Fibroblast of the aortic adventitia (primary cell): ENCODE measurements around the gene SEMA3A. TPM values are rescaled to one million over a fixed set of nuclear protein-coding genes. Genes with fewer than 3 reads are reported as not detected.

ENCODE experiments used
- DNase-seq: peaks from one replicate; pipeline ENCODE4 v3.0.0-alpha.2; 2010; ENCODE audit warnings: low read depth
- H3K4me3 ChIP-seq: 2 replicates; pipeline ENCODE4 v1.5.1; 2011; ENCODE audit warnings: low read depth, mild to moderate bottlenecking, control low read depth, low read length, moderate library complexity
- CTCF ChIP-seq: IDR thresholded peaks from 2 replicates; pipeline ENCODE4 v1.5.1; 2011; ENCODE audit warnings: mild to moderate bottlenecking, low read length, control low read depth, inconsistent platforms; ENCODE audit not compliant: insufficient read depth
- total RNA-seq: library from RNA; depleted of rRNA; stranded (reverse); fragments of >200 nt; gene quantifications from 2 replicates; pipeline ENCODE4 v1.2.3, GENCODE V29; 2012; ENCODE audit warnings: low replicate concordance

The SEMA3A gene
- total RNA-seq, 1 donor, result 118 TPM

- DNase-seq, result no peak
- H3K4me3 ChIP-seq, result no peak overlapping the region
- no peak for TF ChIP-seq CTCF
Measured at GRCh38 chr7:84181628-84182027, 13.0 kb downstream of the SEMA3A start.

- DNase-seq, result no peak
Measured at GRCh38 chr7:84177758-84178412, 16.7 kb downstream of the SEMA3A start.

GRCh38 chr7:84176716-84177115 lies 17.9 kb downstream of the SEMA3A start:
- H3K4me3 ChIP-seq, result no peak overlapping the region
- no peak for TF ChIP-seq CTCF
- DNase-seq, result peak; percentile 85

More at GRCh38 chr7:84177758-84178412, 16.7 kb downstream of the SEMA3A start:
- H3K4me3 ChIP-seq, result no peak overlapping the region
- no peak for TF ChIP-seq CTCF

GRCh38 chr7:84175461-84175860 lies 19.1 kb downstream of the SEMA3A start:
- DNase-seq, result no peak
- no peak for TF ChIP-seq CTCF
- no peak overlapping the region for H3K4me3 ChIP-seq

GRCh38 chr7:84170646-84171045 lies 23.9 kb downstream of the SEMA3A start:
- no peak overlapping the region for H3K4me3 ChIP-seq
- no peak for TF ChIP-seq CTCF
- DNase-seq, result no peak

- TF ChIP-seq CTCF, result no peak
- DNase-seq, result no peak
- H3K4me3 ChIP-seq, result no peak overlapping the region
Measured at GRCh38 chr7:84162584-84162983, 32.0 kb downstream of the SEMA3A start.

- DNase-seq, result no peak
- no peak for TF ChIP-seq CTCF
- no peak overlapping the region for H3K4me3 ChIP-seq
Measured at GRCh38 chr7:84162125-84162524, 32.5 kb downstream of the SEMA3A start.
